AG08396 (cell line): ENCODE results near the gene TBKBP1.
A peak's percentile ranks its signal among the peaks of the same experiment; 100 is the strongest.

Experiments used
- DNase-seq: peaks from one replicate; pipeline ENCODE4 v3.0.0; 2012; ENCODE audit warnings: low spot score, mixed read lengths

The TBKBP1 gene, protein sequence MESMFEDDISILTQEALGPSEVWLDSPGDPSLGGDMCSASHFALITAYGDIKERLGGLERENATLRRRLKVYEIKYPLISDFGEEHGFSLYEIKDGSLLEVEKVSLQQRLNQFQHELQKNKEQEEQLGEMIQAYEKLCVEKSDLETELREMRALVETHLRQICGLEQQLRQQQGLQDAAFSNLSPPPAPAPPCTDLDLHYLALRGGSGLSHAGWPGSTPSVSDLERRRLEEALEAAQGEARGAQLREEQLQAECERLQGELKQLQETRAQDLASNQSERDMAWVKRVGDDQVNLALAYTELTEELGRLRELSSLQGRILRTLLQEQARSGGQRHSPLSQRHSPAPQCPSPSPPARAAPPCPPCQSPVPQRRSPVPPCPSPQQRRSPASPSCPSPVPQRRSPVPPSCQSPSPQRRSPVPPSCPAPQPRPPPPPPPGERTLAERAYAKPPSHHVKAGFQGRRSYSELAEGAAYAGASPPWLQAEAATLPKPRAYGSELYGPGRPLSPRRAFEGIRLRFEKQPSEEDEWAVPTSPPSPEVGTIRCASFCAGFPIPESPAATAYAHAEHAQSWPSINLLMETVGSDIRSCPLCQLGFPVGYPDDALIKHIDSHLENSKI

GRCh38 chr17:47693731-47694580 lies at the start of gene TBKBP1:
TSS of gene TBKBP1 (plus strand) at chr17:47694161. CDS start at chr17:47696113, 1,952 bp downstream.
- DNase-seq: peak; percentile 68

DNA sequence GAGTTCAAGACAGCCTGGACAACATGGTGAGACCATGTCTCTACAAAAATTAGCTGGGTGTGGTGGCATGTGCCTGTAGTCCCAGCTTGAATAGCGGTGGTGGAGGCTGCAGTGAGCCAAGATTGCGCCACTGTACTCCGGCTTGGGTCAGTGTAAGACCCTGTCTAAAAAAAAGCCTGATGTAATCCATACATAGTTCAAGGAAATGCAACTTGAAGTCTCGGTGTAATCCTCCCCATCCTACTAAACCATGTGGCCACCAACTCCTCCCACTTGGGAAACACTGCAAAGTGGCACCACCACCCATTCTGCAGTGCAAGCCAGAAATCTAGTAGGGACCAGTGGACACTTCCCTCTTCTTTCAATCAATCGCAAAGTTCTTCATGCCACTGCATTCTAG lies 49.6 kb upstream of the TBKBP1 start:
- no peak for DNase-seq

GRCh38 chr17:47649153-47649971 lies 44.6 kb upstream of the TBKBP1 start, which contains the start of gene KPNB1:
TSS of gene KPNB1 (plus strand) at chr17:47649919. CDS start at chr17:47650245, 326 bp downstream.
- peak; percentile 97 for DNase-seq

DNA sequence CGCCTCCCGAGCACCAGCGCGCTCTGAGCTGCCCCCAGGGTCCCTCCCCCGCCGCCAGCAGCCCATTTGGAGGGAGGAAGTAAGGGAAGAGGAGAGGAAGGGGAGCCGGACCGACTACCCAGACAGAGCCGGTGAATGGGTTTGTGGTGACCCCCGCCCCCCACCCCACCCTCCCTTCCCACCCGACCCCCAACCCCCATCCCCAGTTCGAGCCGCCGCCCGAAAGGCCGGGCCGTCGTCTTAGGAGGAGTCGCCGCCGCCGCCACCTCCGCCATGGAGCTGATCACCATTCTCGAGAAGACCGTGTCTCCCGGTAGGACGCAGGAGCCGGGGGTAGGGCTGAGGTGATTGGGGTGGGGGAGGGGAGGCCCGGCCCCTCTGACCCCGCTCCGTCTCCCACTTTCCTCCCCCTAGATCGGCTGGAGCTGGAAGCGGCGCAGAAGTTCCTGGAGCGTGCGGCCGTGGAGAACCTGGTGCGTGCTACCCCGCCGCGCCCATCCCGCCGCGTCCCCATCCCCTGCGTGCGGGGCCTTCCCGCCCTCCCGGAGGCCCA lies 43.9 kb upstream of the TBKBP1 start:
- DNase-seq: no peak

GRCh38 chr17:47650525-47651522 lies 43.1 kb upstream of the TBKBP1 start:
- peak; percentile 96 for DNase-seq

DNA sequence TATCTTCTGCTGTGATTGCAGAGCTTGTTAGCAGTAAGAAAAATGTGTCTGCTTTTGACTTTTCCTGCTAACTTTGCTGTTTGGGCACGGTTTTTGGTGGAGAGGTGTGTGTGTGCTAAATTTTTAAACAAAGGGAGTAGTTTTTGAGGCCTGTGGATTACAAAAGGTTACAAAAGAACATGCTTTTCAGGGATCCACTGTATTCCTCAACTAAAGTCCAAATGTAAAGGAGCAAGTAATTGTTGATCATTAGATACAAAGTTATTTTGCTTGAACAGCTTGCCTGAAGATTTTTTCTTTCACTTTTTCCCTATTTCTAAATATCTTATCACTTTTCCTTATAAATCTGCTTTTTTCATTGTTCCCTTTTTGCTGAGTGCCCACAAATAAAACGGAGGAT lies 42.3 kb upstream of the TBKBP1 start:
- no peak for DNase-seq

GRCh38 chr17:47652570-47652969 lies 41.4 kb upstream of the TBKBP1 start:
- DNase-seq: no peak

- no peak for DNase-seq
Observed at GRCh38 chr17:47653442-47653841, 40.5 kb upstream of the TBKBP1 start.

- DNase-seq: no peak
Observed at GRCh38 chr17:47654991-47655390, 39.0 kb upstream of the TBKBP1 start.

GRCh38 chr17:47660064-47660492 lies 33.9 kb upstream of the TBKBP1 start:
- DNase-seq: no peak

DNA sequence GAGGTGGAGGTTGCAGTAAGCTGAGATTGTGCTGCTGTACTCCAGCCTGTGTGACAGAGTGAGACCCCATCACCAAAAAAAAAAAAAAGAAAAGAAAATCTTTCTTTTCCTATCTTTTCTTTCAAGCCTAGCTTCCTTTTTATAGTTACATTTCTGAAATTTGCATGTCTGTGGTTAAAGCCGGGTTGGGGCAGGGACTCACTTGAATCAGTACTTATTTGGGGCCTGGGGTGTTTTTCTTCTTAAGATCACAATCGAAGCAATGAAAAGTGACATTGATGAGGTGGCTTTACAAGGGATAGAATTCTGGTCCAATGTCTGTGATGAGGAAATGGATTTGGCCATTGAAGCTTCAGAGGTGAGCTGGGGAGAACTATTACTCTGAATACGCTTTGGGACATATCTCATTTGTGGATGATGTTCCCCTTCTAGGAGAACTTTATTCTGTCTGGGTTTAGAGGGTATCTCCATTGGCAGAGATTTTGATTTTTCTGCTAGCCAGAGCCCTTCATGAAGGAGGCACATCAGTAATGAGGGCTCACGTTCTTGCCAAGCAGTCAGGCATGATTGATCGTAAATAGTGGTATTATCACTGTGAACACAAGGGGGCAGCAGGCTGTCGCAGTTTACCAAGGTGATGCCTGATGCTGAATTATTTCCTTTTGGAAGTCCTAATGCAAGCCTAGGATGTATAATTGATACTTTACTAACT lies 29.9 kb upstream of the TBKBP1 start:
- DNase-seq: peak; percentile 52

DNA sequence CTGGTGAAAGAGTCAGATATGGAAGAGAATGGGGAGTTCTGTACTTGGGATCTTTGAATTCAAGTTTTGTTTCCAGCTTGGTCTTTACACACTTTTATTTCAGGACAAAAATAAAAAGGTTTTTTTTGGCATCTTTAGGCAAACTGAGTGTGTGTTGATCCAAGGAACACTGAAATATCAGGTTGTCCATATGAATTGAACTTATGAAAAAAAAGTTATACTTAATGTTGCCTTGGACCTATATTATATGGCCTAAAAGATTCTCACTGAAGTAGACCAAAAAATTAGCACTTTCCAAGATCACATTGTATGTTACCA lies 29.4 kb upstream of the TBKBP1 start:
- no peak for DNase-seq

DNA sequence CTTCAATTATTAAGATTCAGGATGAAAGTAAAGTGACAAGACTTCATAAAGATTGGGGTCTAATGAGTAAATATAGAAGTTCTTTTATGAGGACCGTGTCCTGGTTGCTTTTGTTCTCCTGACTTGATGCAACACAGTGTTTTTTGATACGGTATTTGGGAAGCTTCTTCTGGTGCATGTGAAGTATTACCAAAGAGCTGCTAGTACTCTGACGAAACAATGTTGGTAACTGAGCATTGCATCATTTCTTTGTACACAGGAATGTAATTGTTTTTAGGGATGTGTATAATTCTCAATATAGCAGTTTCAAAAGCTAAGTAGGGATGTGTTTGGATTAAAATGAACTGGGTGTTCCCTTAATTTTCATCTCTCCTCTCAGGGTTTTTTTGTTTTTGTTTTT lies 28.3 kb upstream of the TBKBP1 start:
- DNase-seq: no peak

DNA sequence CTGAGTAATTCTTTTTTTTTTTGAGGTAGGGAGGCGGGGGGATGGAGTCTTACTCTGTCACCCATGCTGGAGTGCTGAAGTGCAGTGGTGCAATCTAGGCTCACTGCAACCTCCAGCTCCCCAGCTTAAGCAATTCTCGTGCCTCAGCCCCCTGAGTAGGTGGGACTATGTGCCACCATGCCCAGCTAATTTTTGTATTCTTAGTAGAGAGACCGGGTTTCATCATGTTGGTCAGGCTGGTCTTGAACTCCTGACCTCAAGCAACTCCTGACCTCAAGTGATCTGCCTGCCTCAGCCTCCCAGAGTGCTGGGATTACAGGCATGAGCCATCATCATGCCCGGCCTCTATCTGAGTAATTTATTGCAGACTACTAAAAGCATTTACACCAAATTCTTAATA lies 24.9 kb upstream of the TBKBP1 start:
- no peak for DNase-seq

DNA sequence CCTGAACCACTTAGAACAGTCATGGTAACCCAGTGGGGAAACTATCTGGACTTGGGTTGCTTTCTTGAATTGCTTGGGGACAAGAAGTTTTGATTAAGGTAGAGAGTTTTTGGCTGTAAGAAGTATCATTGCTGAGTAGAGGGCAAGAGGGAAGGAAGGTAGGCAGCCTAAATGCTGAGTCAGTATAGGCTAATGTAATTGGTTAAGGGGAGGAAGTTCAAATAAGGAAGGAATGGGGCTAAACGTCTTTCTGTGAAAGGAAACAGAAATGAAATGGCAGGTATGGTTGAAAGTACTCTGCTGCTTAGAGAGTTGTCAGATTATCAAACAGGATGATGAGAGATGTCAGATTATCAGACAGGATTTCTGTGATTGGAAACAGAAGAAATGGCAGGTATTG lies 23.9 kb upstream of the TBKBP1 start:
- DNase-seq: no peak

- no peak for DNase-seq
Observed at GRCh38 chr17:47674499-47674898, 19.5 kb upstream of the TBKBP1 start.

- no peak for DNase-seq
Observed at GRCh38 chr17:47675380-47676198, 18.4 kb upstream of the TBKBP1 start.

DNA sequence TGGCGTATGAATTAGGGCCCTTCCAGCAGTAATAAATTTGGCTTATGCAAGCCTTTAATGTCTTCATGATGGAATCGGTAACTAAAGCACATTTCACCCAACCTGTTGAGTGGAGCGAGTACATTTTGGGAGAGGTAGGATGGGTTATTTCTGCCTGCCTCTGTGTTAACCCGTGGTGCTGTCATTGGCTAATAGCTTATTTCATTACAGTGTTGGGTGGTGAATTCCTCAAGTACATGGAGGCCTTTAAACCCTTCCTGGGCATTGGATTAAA lies 17.8 kb upstream of the TBKBP1 start:
- no peak for DNase-seq
